Occipital lobe (tissue), 2 donors: ENCODE measurements around the gene BMAL1. TPM values are rescaled to one million over a fixed set of nuclear protein-coding genes. Genes with fewer than 3 reads are reported as not detected.
"Not testable (repeated sequence)": the region's sequence is repeated elsewhere in the genome, so short reads cannot be mapped to it uniquely, and the experiment has no call there.

Experiments
- DNase-seq: peaks from one replicate; lab custom pipeline; 2025; lab: John Stamatoyannopoulos, UW
- total RNA-seq: library from RNA; depleted of rRNA; stranded (reverse); fragments of >200 nt; gene quantifications from one replicate; pipeline ENCODE4 v1.2.3, GENCODE V29; 2014

The BMAL1 gene
- 35.9 TPM for total RNA-seq

DNA sequence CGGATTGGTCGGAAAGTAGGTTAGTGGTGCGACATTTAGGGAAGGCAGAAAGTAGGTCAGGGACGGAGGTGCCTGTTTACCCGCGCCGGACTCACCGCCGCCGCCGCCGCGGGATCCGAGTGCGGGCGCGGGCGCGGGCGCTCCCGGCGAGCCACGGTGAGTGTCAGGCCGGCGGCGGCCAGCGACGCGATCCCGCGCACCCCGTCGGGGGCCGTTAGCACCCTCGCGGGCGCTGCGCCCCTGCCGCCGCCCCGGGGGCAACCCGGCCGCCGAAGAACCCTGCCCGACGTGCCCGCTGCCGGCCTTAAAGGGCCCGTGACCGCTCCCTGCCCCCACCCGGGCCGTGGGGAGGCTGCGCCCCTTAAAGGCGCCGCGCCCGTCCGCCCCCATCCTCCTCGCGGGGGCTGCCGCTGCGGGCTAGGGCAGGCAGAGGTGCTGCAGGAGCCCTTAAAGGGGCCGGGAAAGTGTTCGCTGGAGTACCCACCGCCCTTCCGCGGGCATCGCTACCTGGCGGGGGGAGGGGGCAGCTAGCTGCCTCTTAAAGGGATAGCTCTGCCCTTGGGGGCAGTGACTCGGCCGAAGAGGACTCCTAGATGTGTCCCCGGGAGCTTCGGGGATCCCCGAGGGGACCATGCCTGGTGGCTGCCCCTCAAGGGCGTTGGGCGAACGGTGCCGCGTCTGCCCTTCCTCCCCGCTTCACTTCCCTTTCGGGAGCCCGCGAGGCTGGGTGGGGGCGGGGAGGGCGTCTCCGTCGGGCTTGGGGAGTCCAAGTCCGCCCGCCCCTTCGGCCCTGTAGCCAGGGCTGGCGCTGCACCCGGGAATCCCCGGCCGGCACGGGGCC is at the start of gene BMAL1:
Gene BMAL1, plus strand, starts transcription at position 23 of the 841 bp plus-strand sequence. CDS start 76,519 bp downstream, outside the sequence.
- no peak for DNase-seq

- DNase-seq: no peak
Measured at GRCh38 chr11:13228572-13228971, 49.0 kb upstream of the BMAL1 start.

- no peak for DNase-seq
Measured at GRCh38 chr11:13229136-13229535, 48.5 kb upstream of the BMAL1 start.

DNA sequence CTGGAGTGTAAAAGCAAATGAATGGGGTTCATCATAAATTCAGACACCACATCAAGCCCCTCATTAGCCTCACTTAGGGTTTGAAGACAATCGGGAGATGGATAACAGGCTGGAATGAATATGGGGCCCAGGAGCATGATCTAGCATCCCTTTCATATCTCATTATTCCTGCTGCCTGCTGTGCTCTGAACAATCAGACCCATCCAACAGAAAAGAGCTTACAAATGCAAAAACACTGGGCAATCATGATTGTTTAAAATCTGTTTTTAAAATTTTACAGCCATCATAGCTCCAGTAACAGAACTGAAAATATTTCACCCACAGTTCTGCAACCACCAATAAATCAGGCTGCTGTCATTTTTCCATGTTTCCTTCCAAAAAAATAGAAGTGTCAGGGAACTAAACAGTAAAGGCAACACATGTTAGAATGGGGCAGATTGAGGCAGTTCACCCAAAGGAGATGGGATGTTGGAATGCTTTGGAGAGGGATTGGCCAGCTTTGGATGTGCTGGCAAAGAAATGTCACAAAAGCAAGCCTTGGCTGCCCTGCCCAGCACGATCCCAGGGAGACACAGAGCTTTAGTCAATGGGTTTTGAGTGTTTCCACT is 47.8 kb upstream of the BMAL1 start:
- DNase-seq: no peak

GRCh38 chr11:13233173-13233745 is 44.3 kb upstream of the BMAL1 start:
- peak; percentile 17 for DNase-seq

GRCh38 chr11:13235895-13236294 is 41.7 kb upstream of the BMAL1 start:
- DNase-seq: no peak

- no peak for DNase-seq
Measured at GRCh38 chr11:13236626-13237025, 41.0 kb upstream of the BMAL1 start.

GRCh38 chr11:13237761-13238160 is 39.8 kb upstream of the BMAL1 start:
- no peak for DNase-seq

GRCh38 chr11:13238879-13239514 is 38.6 kb upstream of the BMAL1 start:
- no peak for DNase-seq

DNA sequence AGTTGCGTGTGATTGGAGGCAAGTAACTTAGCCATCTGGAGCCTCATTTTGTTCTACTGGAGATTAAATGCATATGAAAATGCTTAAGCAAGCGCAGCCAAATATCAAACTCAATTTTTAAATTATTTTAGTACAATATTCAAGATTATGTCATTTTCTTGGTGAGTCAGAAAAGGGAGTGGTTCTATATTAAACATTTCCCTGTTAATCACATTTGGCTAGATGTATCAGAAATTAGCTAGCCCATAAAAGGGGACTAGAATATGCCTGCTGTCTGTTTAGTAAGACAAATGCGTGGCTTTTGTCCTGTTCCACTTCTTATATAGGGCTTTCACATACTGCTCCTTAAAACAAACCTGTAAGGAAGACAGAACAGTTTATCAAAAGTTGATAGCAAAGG is 35.0 kb upstream of the BMAL1 start:
- no peak for DNase-seq

DNA sequence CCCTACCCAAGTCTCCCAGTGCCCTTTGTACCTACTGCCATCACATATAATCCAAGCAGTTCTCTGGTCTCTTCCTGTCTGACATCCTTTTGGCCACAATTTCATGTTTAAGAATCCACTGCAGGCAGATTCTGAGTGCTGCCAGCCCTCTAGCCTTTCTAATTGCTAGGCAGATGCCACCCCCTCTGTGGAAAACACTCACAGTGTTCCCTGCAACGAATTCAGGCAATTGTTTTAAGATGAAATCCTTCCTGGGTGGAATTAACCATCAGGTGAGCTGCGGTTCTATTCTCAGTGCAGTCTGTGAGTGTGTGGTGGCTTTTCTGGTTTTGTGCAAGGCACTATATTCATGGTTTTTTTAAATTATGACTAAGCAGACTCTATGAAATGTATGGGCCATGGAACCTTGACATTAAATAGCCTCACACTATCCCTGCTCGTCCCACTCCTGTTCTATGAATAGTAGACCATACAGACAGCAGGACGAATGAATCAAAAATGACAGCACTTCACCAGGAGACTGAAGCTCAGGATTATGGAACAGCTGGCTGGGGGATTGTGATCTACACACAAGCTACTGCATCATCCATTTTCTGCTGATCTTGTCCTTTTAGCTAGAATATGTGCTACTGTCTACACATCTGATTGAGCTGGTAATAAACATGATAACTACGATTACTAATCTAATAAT is 29.8 kb upstream of the BMAL1 start:
- no peak for DNase-seq

GRCh38 chr11:13249177-13249576 is 28.4 kb upstream of the BMAL1 start:
- no peak for DNase-seq

- DNase-seq: no peak
Measured at GRCh38 chr11:13249992-13250391, 27.6 kb upstream of the BMAL1 start.

- DNase-seq: no peak
Measured at GRCh38 chr11:13251966-13252365, 25.6 kb upstream of the BMAL1 start.

GRCh38 chr11:13252438-13252837 is 25.2 kb upstream of the BMAL1 start:
- DNase-seq: no peak

- DNase-seq: no peak
Measured at GRCh38 chr11:13256216-13256615, 21.4 kb upstream of the BMAL1 start.

GRCh38 chr11:13258061-13258460 is 19.5 kb upstream of the BMAL1 start:
- not testable (repeated sequence) for DNase-seq

DNA sequence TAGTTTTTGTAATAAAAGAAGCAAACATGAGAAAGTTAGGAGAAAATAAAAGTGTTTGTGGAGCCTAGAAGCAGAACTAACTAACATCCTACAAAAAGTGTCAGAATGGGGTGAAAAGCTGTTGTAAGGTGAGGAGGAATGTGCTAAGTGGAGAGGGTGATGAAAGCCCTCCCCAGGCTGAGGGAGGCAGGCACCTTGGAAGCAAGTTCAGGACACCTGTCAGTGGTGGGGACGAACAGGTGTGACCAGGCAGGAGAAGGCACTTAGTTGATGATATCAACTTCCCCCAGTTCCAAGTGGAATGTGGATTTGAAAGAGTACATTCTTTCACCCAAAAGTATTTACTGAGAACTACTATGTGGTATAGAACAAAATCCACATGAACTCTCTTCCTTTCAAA is 18.7 kb upstream of the BMAL1 start:
- no peak for DNase-seq

GRCh38 chr11:13259374-13259773 is 18.2 kb upstream of the BMAL1 start:
- no peak for DNase-seq

DNA sequence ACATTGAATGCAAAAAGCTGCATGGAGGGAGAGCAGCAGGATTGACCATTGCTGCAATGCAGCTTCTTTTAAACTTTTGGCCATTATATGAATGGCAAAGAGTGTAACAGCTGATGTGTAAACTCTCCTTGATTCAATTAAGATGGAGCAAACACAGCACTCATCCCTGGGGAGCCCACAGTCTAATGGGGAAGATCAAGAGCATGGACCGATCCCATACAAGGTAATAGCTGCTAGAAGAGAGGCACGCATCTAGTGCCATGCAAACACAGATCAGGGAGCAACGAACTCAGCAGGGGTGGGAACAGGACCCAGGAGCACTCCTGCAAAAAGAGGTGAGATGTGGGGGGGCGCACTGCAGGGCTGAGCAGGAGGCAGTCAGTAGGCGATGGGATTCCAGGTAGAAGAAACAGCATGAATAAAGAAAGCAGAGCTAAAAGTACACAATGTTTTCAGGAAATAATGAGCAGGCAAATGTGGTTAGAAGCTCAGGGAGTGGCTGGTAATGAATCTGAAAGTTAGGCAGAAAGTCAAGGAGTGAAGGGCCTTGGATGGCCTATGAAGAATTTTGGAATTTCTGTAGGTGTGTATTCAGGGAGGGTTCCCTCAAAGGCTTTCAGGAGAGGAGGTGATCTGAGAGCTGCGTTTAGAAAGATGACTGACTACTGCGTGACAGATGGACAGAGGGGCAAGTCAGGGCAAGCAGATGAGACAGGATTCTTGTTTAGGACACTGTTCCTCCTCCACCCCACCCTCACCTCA is 17.2 kb upstream of the BMAL1 start:
- no peak for DNase-seq
